Spinal cord (tissue), 10 donors: ENCODE data around the gene EPS8. TPM values are rescaled to one million over a fixed set of nuclear protein-coding genes. Genes with fewer than 3 reads are reported as not detected.

Experiments used
- DNase-seq, 6 donors: peaks; one replicate each; pipeline versions ENCODE4 v3.0.0 to v3.0.0-alpha.2; 2013 to 2015; ENCODE audit warnings: low spot score in 6 of 6, low read depth in 4 of 6
- H3K27ac ChIP-seq: one replicate; pipeline ENCODE4 v1.5.1; 2013; ENCODE audit warnings: low read depth, low read length, control low read depth
- H3K27me3 ChIP-seq: one replicate; pipeline ENCODE4 v1.6.1; 2013; ENCODE audit warnings: low read length; ENCODE audit not compliant: control insufficient read depth, insufficient read depth
- H3K36me3 ChIP-seq: one replicate; pipeline ENCODE4 v1.6.1; 2013; ENCODE audit warnings: low read length; ENCODE audit not compliant: control insufficient read depth, insufficient read depth
- H3K4me1 ChIP-seq: one replicate; pipeline ENCODE4 v1.6.1; 2013; ENCODE audit warnings: low read length; ENCODE audit not compliant: control insufficient read depth, insufficient read depth
- H3K4me3 ChIP-seq: one replicate; pipeline ENCODE4 v1.5.1; 2013; ENCODE audit warnings: low read depth, low read length, control low read depth
- H3K9me3 ChIP-seq: one replicate; pipeline ENCODE4 v1.6.1; 2013; ENCODE audit warnings: low read length; ENCODE audit not compliant: control insufficient read depth, insufficient read depth
- WGBS: methylation state at CpG from one replicate; pipeline ENCODE4 v1.1.5; 2013; ENCODE audit warnings: missing lambda C conversion rate; ENCODE audit not compliant: insufficient coverage; 5-methylcytosine and 5-hydroxymethylcytosine counted together
- polyA plus RNA-seq, 2 donors: library from polyadenylated mRNA; unstranded; fragments of 120-200 nt; gene quantifications; one replicate each; pipeline ENCODE4 v1.2.1, GENCODE V29; 2013; ENCODE audit not compliant: insufficient read length in 2 of 2
- total RNA-seq, 2 donors: library from RNA; depleted of rRNA in 1 of 2; stranded (reverse); fragments of 120-200 nt in 1 of 2; fragments of >200 nt in 1 of 2; gene quantifications; one replicate each; pipeline versions ENCODE4 v1.2.3 to v1.2.4, GENCODE V29; 2013 to 2014
- donor health status: healthy.

The EPS8 gene
- total and polyA plus RNA-seq, 4 donors, result 63.1 to 84.1 (median 73.7) TPM

DNA sequence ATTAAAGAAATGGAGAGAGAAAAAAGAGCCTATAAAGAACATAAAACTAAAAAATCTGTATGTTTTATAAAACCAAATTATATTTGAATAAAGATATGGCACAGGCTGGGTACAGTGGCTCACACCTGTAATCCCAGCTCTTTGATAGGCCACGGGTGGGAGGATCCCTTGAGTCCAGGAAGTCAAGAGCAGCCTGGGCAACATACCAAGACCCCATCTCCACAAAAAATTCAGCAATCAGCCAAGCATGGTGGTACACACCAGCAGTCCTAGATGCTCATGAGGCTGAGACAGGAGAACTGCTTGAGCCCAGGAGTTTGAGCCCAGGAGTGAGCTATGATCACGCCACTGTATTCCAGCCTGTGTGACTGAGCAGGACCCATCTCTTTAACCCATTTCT, 74.9 kb downstream of the EPS8 start:
- no CpG with 5 or more reads among the region's 2 CpGs for WGBS
- Histone ChIP-seq H3K27me3 (no peaks in the 10 kb centered on the region), H3K4me1 (peaks cover 6% of the 10 kb centered on the region), H3K9me3 (no peaks in the 10 kb centered on the region), H3K27ac (no peak overlapping the region), H3K36me3 (no peaks in the 10 kb centered on the region), H3K4me3 (no peak overlapping the region)
- no peak for DNase-seq

GRCh38 chr12:15712823-15713660, 76.1 kb downstream of the EPS8 start:
- Histone ChIP-seq H3K36me3 (no peaks in the 10 kb centered on the region), H3K4me1 (peaks cover 6% of the 10 kb centered on the region), H3K27ac (no peak overlapping the region), H3K9me3 (no peaks in the 10 kb centered on the region), H3K4me3 (no peak overlapping the region), H3K27me3 (no peaks in the 10 kb centered on the region)
- 68% methylated on average over 4 of the region's 8 CpGs for WGBS
- peak in 1 of 6 donors; percentile 70 for DNase-seq

DNA sequence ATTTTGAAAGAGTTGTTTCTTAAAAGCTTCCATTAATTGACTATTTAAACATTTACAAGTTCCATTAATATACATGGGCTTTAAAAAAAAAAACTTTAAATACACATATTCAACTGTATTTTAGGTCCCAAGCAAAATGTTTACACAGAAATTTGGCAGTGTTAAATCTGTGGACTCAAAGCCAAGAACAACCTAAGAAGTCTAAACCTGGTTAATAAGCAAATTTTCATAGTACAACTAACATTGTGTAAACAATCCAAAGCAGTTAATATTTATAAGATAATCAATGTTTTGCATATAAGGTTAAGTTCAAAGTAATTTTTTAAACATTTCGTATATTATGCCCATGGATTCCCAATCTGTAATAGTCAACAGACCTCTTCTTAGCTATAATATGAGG, 77.0 kb downstream of the EPS8 start:
- no CpG with 5 or more reads among the region's 1 CpG for WGBS
- Histone ChIP-seq H3K27me3 (no peaks in the 10 kb centered on the region), H3K27ac (no peak overlapping the region), H3K4me1 (peaks cover 6% of the 10 kb centered on the region), H3K9me3 (no peaks in the 10 kb centered on the region), H3K4me3 (no peak overlapping the region), H3K36me3 (no peaks in the 10 kb centered on the region)
- DNase-seq, result no peak

- Histone ChIP-seq H3K4me3 (no peak overlapping the region), H3K27ac (no peak overlapping the region), H3K4me1 (peaks cover 8% of the 10 kb centered on the region), H3K36me3 (no peaks in the 10 kb centered on the region), H3K9me3 (no peaks in the 10 kb centered on the region), H3K27me3 (no peaks in the 10 kb centered on the region)
- WGBS, result no CpG with 5 or more reads among the region's 4 CpGs
- DNase-seq, result no peak
Measured at GRCh38 chr12:15710860-15711510, 78.2 kb downstream of the EPS8 start.

GRCh38 chr12:15709551-15709950, 79.6 kb downstream of the EPS8 start:
- Histone ChIP-seq H3K4me1 (peaks cover 8% of the 10 kb centered on the region), H3K36me3 (no peaks in the 10 kb centered on the region), H3K27me3 (no peaks in the 10 kb centered on the region), H3K9me3 (no peaks in the 10 kb centered on the region), H3K27ac (peak overlapping the region; percentile 58), H3K4me3 (no peak overlapping the region)
- DNase-seq, result peak in 2 of 6 donors; percentile 63 to 72
- WGBS, result 41% methylated on average over 5 of the region's 6 CpGs

DNA sequence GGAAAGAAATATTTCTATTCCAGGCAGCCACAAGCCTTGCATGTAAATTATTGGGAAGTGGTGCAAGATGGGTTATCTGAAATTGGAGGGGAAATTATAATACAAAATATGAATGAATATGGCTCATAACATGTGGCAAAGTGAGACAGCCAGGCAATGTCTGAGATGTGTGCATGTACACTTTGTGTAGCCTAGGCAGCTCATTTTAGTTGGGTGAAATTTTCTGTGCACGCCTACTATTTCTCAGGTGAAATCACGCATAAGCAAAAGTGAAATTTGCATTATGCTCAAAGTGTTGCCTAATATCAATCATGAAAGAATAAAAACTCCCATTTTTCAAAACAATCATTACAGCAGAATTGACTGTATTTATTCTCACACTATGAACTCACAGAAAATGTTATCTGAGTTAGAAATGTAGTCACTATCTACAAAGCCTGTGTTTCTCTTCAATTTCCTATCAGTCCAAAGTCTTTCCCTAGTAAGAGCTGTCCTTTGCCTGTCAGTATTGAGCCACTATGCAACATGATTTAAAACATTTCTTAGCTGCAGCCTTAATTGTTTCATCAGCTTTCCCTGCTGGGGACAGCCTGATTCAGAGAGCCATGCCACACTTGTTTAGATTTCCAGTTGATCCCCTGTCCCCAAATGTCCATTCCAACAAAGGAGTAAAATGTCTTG, 80.7 kb downstream of the EPS8 start:
- WGBS, result no CpG with 5 or more reads among the region's 2 CpGs
- Histone ChIP-seq H3K27me3 (no peaks in the 10 kb centered on the region), H3K4me1 (peaks cover 8% of the 10 kb centered on the region), H3K27ac (no peak overlapping the region), H3K4me3 (no peak overlapping the region), H3K9me3 (no peaks in the 10 kb centered on the region), H3K36me3 (no peaks in the 10 kb centered on the region)
- DNase-seq, result no peak

GRCh38 chr12:15707516-15708199, 81.5 kb downstream of the EPS8 start:
- H3K4me1 ChIP-seq, result peaks cover 8% of the 10 kb centered on the region
- H3K27me3 ChIP-seq, result no peaks in the 10 kb centered on the region
- H3K9me3 ChIP-seq, result no peaks in the 10 kb centered on the region
- DNase-seq, result no peak
- WGBS, result no CpG with 5 or more reads among the region's 6 CpGs
- H3K4me3 ChIP-seq, result no peak overlapping the region
- no peaks in the 10 kb centered on the region for H3K36me3 ChIP-seq
- no peak overlapping the region for H3K27ac ChIP-seq

- Histone ChIP-seq H3K4me3 (no peak overlapping the region), H3K9me3 (no peaks in the 10 kb centered on the region), H3K27ac (no peak overlapping the region), H3K4me1 (peaks cover 8% of the 10 kb centered on the region), H3K27me3 (no peaks in the 10 kb centered on the region), H3K36me3 (no peaks in the 10 kb centered on the region)
- 50% methylated on average over 2 of the region's 4 CpGs for WGBS
- DNase-seq, result no peak
Measured at GRCh38 chr12:15706010-15706676, 83.0 kb downstream of the EPS8 start.

GRCh38 chr12:15705606-15706005, 83.6 kb downstream of the EPS8 start:
- no peaks in the 10 kb centered on the region for H3K9me3 ChIP-seq
- H3K4me3 ChIP-seq, result no peak overlapping the region
- WGBS, result no CpG with 5 or more reads among the region's 2 CpGs
- peaks cover 8% of the 10 kb centered on the region for H3K4me1 ChIP-seq
- no peaks in the 10 kb centered on the region for H3K27me3 ChIP-seq
- H3K27ac ChIP-seq, result no peak overlapping the region
- DNase-seq, result no peak
- no peaks in the 10 kb centered on the region for H3K36me3 ChIP-seq
